Mesendoderm (in vitro differentiated cells): ENCODE data around the gene TPGS1.
A peak's percentile ranks its signal among the peaks of the same experiment; 100 is the strongest.

Experiments used
- DNase-seq: peaks from one replicate; pipeline ENCODE4 v3.0.0; 2013
- H2AK5ac ChIP-seq: 2 replicates; pipeline ENCODE4 v1.6.1; 2013; ENCODE audit warnings: low read length, inconsistent platforms
- H2BK120ac ChIP-seq: 2 replicates; pipeline ENCODE4 v1.6.1; 2013; ENCODE audit warnings: low read depth, mild to moderate bottlenecking, low read length, moderate library complexity, mixed read lengths
- H2BK15ac ChIP-seq: replicated peaks from 2 replicates; pipeline ENCODE4 v1.6.1; 2013; ENCODE audit warnings: low read depth, mild to moderate bottlenecking, moderate library complexity
- H2BK5ac ChIP-seq: 2 replicates; pipeline ENCODE4 v1.6.1; 2013; ENCODE audit warnings: low read length, inconsistent platforms
- H3K18ac ChIP-seq: 2 replicates; pipeline ENCODE4 v1.6.1; 2013; ENCODE audit warnings: mild to moderate bottlenecking, low read length, mixed read lengths
- H3K23ac ChIP-seq: one replicate; pipeline ENCODE4 v1.6.1; 2013; ENCODE audit warnings: low read length
- H3K27ac ChIP-seq: 2 replicates; pipeline ENCODE4 v1.5.1; 2013; ENCODE audit warnings: low read depth, mild to moderate bottlenecking, inconsistent platforms, low read length, moderate library complexity
- H3K27me3 ChIP-seq: 2 replicates; pipeline ENCODE4 v1.6.1; 2013; ENCODE audit warnings: low read length, control low read depth, mild to moderate bottlenecking, inconsistent platforms; ENCODE audit not compliant: insufficient read depth, poor library complexity
- H3K36me3 ChIP-seq: 2 replicates; pipeline ENCODE4 v1.6.1; 2013; ENCODE audit warnings: low read length, inconsistent platforms; ENCODE audit not compliant: control insufficient read depth, insufficient read depth
- H3K4ac ChIP-seq: one replicate; pipeline ENCODE4 v1.6.1; 2013; ENCODE audit warnings: low read depth, mild to moderate bottlenecking, low read length, moderate library complexity
- H3K4me1 ChIP-seq: 2 replicates; pipeline ENCODE4 v1.6.1; 2013; ENCODE audit warnings: low read depth, low read length, inconsistent platforms; ENCODE audit not compliant: control insufficient read depth
- H3K4me2 ChIP-seq: 2 replicates; pipeline ENCODE4 v1.6.1; 2013; ENCODE audit warnings: low read length
- H3K4me3 ChIP-seq: 2 replicates; pipeline ENCODE4 v1.5.1; 2013; ENCODE audit warnings: mild to moderate bottlenecking, low read length
- H3K56ac ChIP-seq: one replicate; pipeline ENCODE4 v1.6.1; 2013; ENCODE audit warnings: low read length
- H3K79me1 ChIP-seq: 2 replicates; pipeline ENCODE4 v1.6.1; 2013; ENCODE audit warnings: low read length, inconsistent platforms
- H3K79me2 ChIP-seq: 2 replicates; pipeline ENCODE4 v1.6.1; 2013; ENCODE audit warnings: mild to moderate bottlenecking, low read length; ENCODE audit not compliant: control insufficient read depth, insufficient read depth
- H3K9ac ChIP-seq: 2 replicates; pipeline ENCODE4 v1.6.1; 2013; ENCODE audit warnings: low read length, inconsistent platforms
- H4K5ac ChIP-seq: one replicate; pipeline ENCODE4 v1.6.1; 2013; ENCODE audit warnings: low read length
- H4K8ac ChIP-seq: one replicate; pipeline ENCODE4 v1.6.1; 2013; ENCODE audit warnings: low read depth, mild to moderate bottlenecking, control low read depth, low read length, moderate library complexity
- WGBS: extraction: QIAGEN DNeasy Blood & Tissue Kit; methylation state at CpG from one replicate; pipeline ENCODE4 v1.1.7; 2013; ENCODE audit warnings: low lambda C conversion rate, missing lambda C conversion rate; ENCODE audit not compliant: insufficient coverage; ENCODE audit errors: extremely low coverage; 5-methylcytosine and 5-hydroxymethylcytosine counted together

The TPGS1 gene

DNA sequence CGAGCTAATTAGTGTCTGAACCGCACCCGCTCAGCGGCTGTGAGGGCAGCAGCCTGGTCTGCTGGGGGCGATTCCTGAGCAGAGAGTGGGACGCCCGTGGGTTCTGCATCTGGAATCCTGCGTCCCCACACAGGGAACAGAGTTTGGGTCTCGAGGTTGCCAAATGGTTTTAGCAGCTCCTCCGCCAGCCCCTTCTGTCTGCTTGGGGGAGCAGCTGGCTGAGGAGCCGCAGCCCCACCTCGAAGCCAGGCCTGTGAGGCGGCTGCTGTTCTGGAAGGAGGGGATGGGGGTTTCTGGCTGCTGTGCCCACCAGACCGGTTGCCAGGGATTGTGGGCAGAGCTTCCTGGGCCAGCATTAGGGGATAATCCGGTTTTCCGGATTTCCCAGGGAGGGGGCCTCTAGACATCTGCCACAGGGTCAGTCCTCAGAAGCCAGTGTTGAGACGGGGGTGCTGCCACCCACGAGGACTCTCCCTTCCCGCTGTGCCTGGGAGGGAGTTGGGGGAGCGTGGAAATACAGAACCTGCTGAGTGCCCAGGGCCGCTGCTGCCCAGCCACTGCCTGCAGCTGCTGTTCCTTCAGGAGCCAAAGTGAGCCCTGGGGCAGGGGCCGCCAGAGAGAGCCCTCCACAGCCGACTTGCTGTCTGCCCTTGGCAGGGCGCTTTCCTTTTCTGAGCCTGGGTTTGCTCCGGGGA is 26.2 kb downstream of the TPGS1 start:
- H3K79me2 ChIP-seq = peaks cover 35% of the 10 kb centered on the region
- H3K56ac ChIP-seq = peak overlapping the region; percentile 93
- H2BK5ac ChIP-seq = no peak overlapping the region
- WGBS = no CpG with 5 or more reads among the region's 25 CpGs
- H4K8ac ChIP-seq = no peak overlapping the region
- H2BK120ac ChIP-seq = no peak overlapping the region
- peaks cover 4% of the 10 kb centered on the region for H3K4me1 ChIP-seq
- no peaks in the 10 kb centered on the region for H3K27me3 ChIP-seq
- peak overlapping the region; percentile 95 for H3K4me2 ChIP-seq
- H3K36me3 ChIP-seq = peaks cover 2% of the 10 kb centered on the region
- H3K9ac ChIP-seq = peak overlapping the region; percentile 94
- DNase-seq = no peak
- no peak overlapping the region for H3K18ac ChIP-seq
- no peak overlapping the region for H3K4ac ChIP-seq
- H3K27ac ChIP-seq = peak overlapping the region; percentile 64
- H3K79me1 ChIP-seq = peaks cover 19% of the 10 kb centered on the region
- H3K23ac ChIP-seq = peak overlapping the region; percentile 66
- no peak overlapping the region for H2BK15ac ChIP-seq
- no peak overlapping the region for H2AK5ac ChIP-seq
- H4K5ac ChIP-seq = no peak overlapping the region
- H3K4me3 ChIP-seq = peak overlapping the region; percentile 93

GRCh38 chr19:534088-534487 is 26.8 kb downstream of the TPGS1 start:
- no peak overlapping the region for H3K4me2 ChIP-seq
- H2BK5ac ChIP-seq = no peak overlapping the region
- WGBS = no CpG with 5 or more reads among the region's 14 CpGs
- H2AK5ac ChIP-seq = no peak overlapping the region
- H4K5ac ChIP-seq = no peak overlapping the region
- no peak overlapping the region for H3K23ac ChIP-seq
- no peak for DNase-seq
- H3K27me3 ChIP-seq = no peaks in the 10 kb centered on the region
- H3K56ac ChIP-seq = no peak overlapping the region
- H3K9ac ChIP-seq = peak overlapping the region; percentile 94
- no peak overlapping the region for H3K4ac ChIP-seq
- H3K36me3 ChIP-seq = peaks cover 2% of the 10 kb centered on the region
- H3K4me1 ChIP-seq = peaks cover 4% of the 10 kb centered on the region
- H2BK15ac ChIP-seq = no peak overlapping the region
- no peak overlapping the region for H3K27ac ChIP-seq
- no peak overlapping the region for H2BK120ac ChIP-seq
- H4K8ac ChIP-seq = no peak overlapping the region
- H3K18ac ChIP-seq = no peak overlapping the region
- no peak overlapping the region for H3K4me3 ChIP-seq
- H3K79me1 ChIP-seq = peaks cover 19% of the 10 kb centered on the region
- peaks cover 35% of the 10 kb centered on the region for H3K79me2 ChIP-seq

DNA sequence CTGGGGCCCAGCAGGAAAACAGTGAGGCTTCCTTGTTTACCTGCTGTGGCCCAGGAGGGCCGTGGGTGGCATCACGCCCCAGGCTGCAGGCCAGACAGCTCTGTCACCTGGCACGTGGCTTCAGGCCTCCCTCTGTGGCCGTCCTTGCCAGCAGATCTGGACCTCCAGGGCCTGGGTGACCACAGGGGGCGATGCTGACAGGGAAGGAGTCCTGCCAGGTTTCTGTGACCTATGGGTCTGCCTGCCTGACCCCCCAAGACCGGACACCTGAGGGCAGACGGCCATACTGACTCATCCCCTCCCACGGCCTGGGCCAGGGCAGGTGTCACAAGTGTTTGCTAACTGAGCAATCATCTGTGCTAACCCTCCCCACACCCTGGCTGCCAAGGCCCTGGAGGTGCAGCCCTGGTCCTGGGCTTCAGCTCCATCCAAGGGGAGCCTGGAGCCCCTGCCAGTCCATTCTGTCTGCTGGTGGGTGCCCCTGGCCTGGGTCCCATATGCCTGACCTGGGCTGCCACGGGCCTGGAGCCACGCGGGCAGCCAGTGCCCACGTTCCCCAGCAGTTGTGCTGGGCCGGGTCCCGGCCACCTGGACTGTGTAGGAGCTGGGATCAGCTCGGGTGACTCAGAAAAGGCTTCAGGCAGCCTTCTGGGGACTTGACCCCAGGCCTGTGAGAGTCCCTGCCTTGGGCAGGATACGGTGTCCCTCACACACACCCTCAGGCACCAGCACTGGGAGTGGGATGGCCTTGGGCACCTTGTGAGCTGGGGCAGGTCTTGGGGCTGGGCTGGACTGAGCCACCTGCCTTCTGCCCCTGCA is 27.9 kb downstream of the TPGS1 start:
- H2BK120ac ChIP-seq = no peak overlapping the region
- no CpG with 5 or more reads among the region's 16 CpGs for WGBS

GRCh38 chr19:536031-536880 is 29.0 kb downstream of the TPGS1 start:
- DNase-seq = no peak
- peaks cover 35% of the 10 kb centered on the region for H3K79me2 ChIP-seq
- H2BK15ac ChIP-seq = no peak overlapping the region
- no peak overlapping the region for H3K56ac ChIP-seq
- no peaks in the 10 kb centered on the region for H3K27me3 ChIP-seq
- WGBS = no CpG with 5 or more reads among the region's 55 CpGs
- H3K4me1 ChIP-seq = peaks cover 4% of the 10 kb centered on the region
- H3K4me2 ChIP-seq = no peak overlapping the region
- peaks cover 19% of the 10 kb centered on the region for H3K79me1 ChIP-seq
- no peak overlapping the region for H3K4ac ChIP-seq
- H3K23ac ChIP-seq = no peak overlapping the region
- H4K5ac ChIP-seq = no peak overlapping the region
- no peak overlapping the region for H3K9ac ChIP-seq
- H3K36me3 ChIP-seq = peaks cover 2% of the 10 kb centered on the region
- H2BK5ac ChIP-seq = no peak overlapping the region
- H2AK5ac ChIP-seq = no peak overlapping the region
- no peak overlapping the region for H3K4me3 ChIP-seq
- H2BK120ac ChIP-seq = no peak overlapping the region
- no peak overlapping the region for H4K8ac ChIP-seq
- H3K27ac ChIP-seq = no peak overlapping the region
- no peak overlapping the region for H3K18ac ChIP-seq

More for the DNA sequence above, 27.9 kb downstream of the TPGS1 start:
- Histone ChIP-seq H3K79me1 (peaks cover 19% of the 10 kb centered on the region), H2AK5ac (no peak overlapping the region), H3K4me3 (no peak overlapping the region), H3K56ac (no peak overlapping the region), H4K5ac (no peak overlapping the region), H4K8ac (no peak overlapping the region), H3K79me2 (peaks cover 35% of the 10 kb centered on the region), H3K23ac (no peak overlapping the region), H3K9ac (no peak overlapping the region), H3K27me3 (no peaks in the 10 kb centered on the region), H2BK15ac (no peak overlapping the region), H3K27ac (no peak overlapping the region), H2BK5ac (no peak overlapping the region), H3K4ac (no peak overlapping the region), H3K36me3 (peaks cover 2% of the 10 kb centered on the region), H3K18ac (no peak overlapping the region), H3K4me1 (peaks cover 4% of the 10 kb centered on the region), H3K4me2 (no peak overlapping the region)
- no peak for DNase-seq

DNA sequence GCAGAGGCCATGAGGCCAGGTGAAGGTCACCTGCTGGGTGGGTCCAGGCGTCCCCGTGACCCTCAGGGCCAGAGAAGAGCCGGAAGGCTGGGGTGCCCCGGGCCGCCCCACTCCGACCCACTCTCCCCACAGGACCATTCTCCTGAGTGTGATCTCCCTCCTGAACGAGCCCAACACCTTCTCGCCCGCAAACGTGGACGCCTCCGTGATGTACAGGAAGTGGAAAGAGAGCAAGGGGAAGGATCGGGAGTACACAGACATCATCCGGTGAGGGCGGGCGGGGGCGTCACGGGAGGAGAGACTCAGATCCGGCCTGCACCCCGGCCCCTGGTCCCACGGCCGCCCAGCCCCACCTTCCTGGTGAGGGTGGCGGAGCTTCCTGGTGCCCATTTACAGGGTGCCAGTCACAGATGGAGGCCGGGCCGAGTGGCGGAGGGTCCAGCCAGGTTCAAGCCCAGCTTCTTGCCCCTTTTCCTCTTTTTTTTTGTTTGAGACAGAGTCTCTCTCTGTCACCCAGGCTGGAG is 29.6 kb downstream of the TPGS1 start:
- Histone ChIP-seq H2BK5ac (no peak overlapping the region), H3K9ac (no peak overlapping the region), H2AK5ac (no peak overlapping the region), H3K4me2 (no peak overlapping the region), H3K23ac (no peak overlapping the region), H4K5ac (no peak overlapping the region), H3K36me3 (peaks cover 5% of the 10 kb centered on the region), H3K18ac (no peak overlapping the region), H3K4me3 (no peak overlapping the region), H2BK120ac (no peak overlapping the region), H3K27me3 (no peaks in the 10 kb centered on the region), H3K4ac (no peak overlapping the region), H4K8ac (no peak overlapping the region), H3K56ac (no peak overlapping the region), H3K27ac (no peak overlapping the region), H3K79me2 (peaks cover 33% of the 10 kb centered on the region), H3K79me1 (peaks cover 19% of the 10 kb centered on the region), H3K4me1 (peaks cover 4% of the 10 kb centered on the region), H2BK15ac (no peak overlapping the region)
- no CpG with 5 or more reads among the region's 26 CpGs for WGBS
- no peak for DNase-seq
